Body of pancreas (tissue), 4 donors: Measurements from ENCODE around the gene TNIK. TPM values are rescaled to one million over a fixed set of nuclear protein-coding genes. Genes with fewer than 3 reads are reported as not detected.
A peak's percentile ranks its signal among the peaks of the same experiment; 100 is the strongest.

ENCODE experiments used
- ATAC-seq: fragments of 150-250 bp; one replicate; pipeline ENCODE4 v1.9.1; 2016
- DNase-seq, 4 donors: peaks; one replicate each; pipeline ENCODE4 v3.0.0-alpha.2; 2019
- H3K27ac ChIP-seq, 4 donors: fragments of 200-600 bp; sonication (generic); 1 replicate in 3 of 4; 2 replicates in 1 of 4; pipeline versions ENCODE4 v1.5.1 to v1.6.1; 2016 to 2019; ENCODE audit warnings: mild to moderate bottlenecking in 1 of 4, mixed read lengths in 1 of 4, moderate library complexity in 1 of 4
- H3K27me3 ChIP-seq, 2 donors: fragments of 200-600 bp; sonication (generic); one replicate each; pipeline ENCODE4 v1.6.0; 2016; ENCODE audit warnings: mild to moderate bottlenecking in 1 of 2
- H3K36me3 ChIP-seq, 2 donors: fragments of 200-600 bp; sonication (generic); replicated peaks in 1 of 2; 2 replicates each; pipeline ENCODE4 v1.5.1; 2016; ENCODE audit warnings: low read depth in 2 of 2; ENCODE audit not compliant: insufficient read depth in 1 of 2
- H3K4me1 ChIP-seq: fragments of 200-600 bp; sonication (generic); one replicate; pipeline ENCODE4 v1.6.0; 2016
- H3K4me3 ChIP-seq, 2 donors: fragments of 200-600 bp; sonication (generic); 1 replicate in 1 of 2; 2 replicates in 1 of 2; pipeline ENCODE4 v1.5.1; 2016 to 2019
- H3K9me3 ChIP-seq, 3 donors: fragments of 200-600 bp; sonication (generic); 1 replicate in 2 of 3; 2 replicates in 1 of 3; pipeline ENCODE4 v1.5.1; 2016
- CTCF ChIP-seq, 7 experiments: fragments of 450-650 bp in 4 of 7; fragments of 200-600 bp in 3 of 7; sonication (generic) in 3 of 7; IDR thresholded peaks; one replicate each; pipeline ENCODE4 v1.5.1; 2016 to 2019; ENCODE audit warnings: antibody characterized with exemption in 7 of 7
- POLR2A ChIP-seq, 3 donors: fragments of 450-650 bp; IDR thresholded peaks; one replicate each; pipeline ENCODE4 v1.6.1; 2016; ENCODE audit warnings: antibody characterized with exemption in 3 of 3, mild to moderate bottlenecking in 2 of 3
- WGBS, 2 donors: methylation state at CpG; one replicate each; pipeline ENCODE4 v1.1.5; 2017; 5-methylcytosine and 5-hydroxymethylcytosine counted together
- intact Hi-C: fragments of 100-400 bp; cut with DNase I; formaldehyde crosslinking; loops from one replicate; pipeline ENCODE4 v1.15.1; 2023
- total RNA-seq, 2 donors: library from RNA; depleted of rRNA; stranded (reverse); fragments of >200 nt; gene quantifications; one replicate each; pipeline ENCODE4 v1.1.0, GENCODE V29; 2016

The TNIK gene
- total RNA-seq, 2 donors from 2014 or later: 7.6 to 9.6 TPM

GRCh38 chr3:171398343-171398742 is 61.9 kb downstream of the TNIK start:
- WGBS, 2 donors: 92 to 96% methylated on average over 2 of the region's 2 CpGs
- Histone ChIP-seq H3K27me3 (no peaks in the 10 kb centered on the region), H3K4me3 (no peak overlapping the region), H3K4me1 (peaks cover 4% of the 10 kb centered on the region), H3K27ac (no peak overlapping the region), H3K9me3 (no peaks in the 10 kb centered on the region), H3K36me3 (no peaks in the 10 kb centered on the region)
- no peak for ATAC-seq
- no peak for DNase-seq
- TF ChIP-seq POLR2A (IDR thresholded peaks at IDR 0.05): no peak
- no peak for TF ChIP-seq CTCF (IDR thresholded peaks at IDR 0.05)
- intact Hi-C loops: no loop called here

- DNase-seq (no peak), ATAC-seq (no peak)
- intact Hi-C loops: no loop called here
- H3K27me3 ChIP-seq: no peaks in the 10 kb centered on the region
- no peaks in the 10 kb centered on the region for H3K9me3 ChIP-seq
- peaks cover 15% of the 10 kb centered on the region for H3K4me1 ChIP-seq
- no peak for TF ChIP-seq POLR2A (IDR thresholded peaks at IDR 0.05)
- no peak for TF ChIP-seq CTCF (IDR thresholded peaks at IDR 0.05)
- no peak overlapping the region for H3K27ac ChIP-seq
- no peak overlapping the region for H3K4me3 ChIP-seq
- 90 to 93% methylated on average over 3 of the region's 3 CpGs for WGBS, 2 donors
- no peaks in the 10 kb centered on the region for H3K36me3 ChIP-seq
These were observed 63.1 kb downstream of the TNIK start for GRCh38 chr3:171397089-171397488.

GRCh38 chr3:171396048-171396447 is 64.2 kb downstream of the TNIK start:
- H3K4me3 ChIP-seq: no peak overlapping the region
- no peaks in the 10 kb centered on the region for H3K9me3 ChIP-seq
- H3K27me3 ChIP-seq: no peaks in the 10 kb centered on the region
- H3K4me1 ChIP-seq: peaks cover 15% of the 10 kb centered on the region
- WGBS, 2 donors: 78 to 84% methylated on average over 3 of the region's 3 CpGs
- peak; percentile 43 for ATAC-seq
- no peaks in the 10 kb centered on the region for H3K36me3 ChIP-seq
- DNase-seq: no peak
- TF ChIP-seq POLR2A (IDR thresholded peaks at IDR 0.05): no peak
- no peak for TF ChIP-seq CTCF (IDR thresholded peaks at IDR 0.05)
- H3K27ac ChIP-seq: no peak overlapping the region
- intact Hi-C loops: no loop called here

GRCh38 chr3:171393032-171393744 is 67.0 kb downstream of the TNIK start:
- TF ChIP-seq CTCF (IDR thresholded peaks at IDR 0.05) (no peak), POLR2A (IDR thresholded peaks at IDR 0.05) (no peak)
- peak overlapping the region; percentile 28 to 62 (median 44) for H3K27ac ChIP-seq
- WGBS, 2 donors: 14 to 24% methylated on average over 7 of the region's 7 CpGs
- H3K4me1 ChIP-seq: peaks cover 15% of the 10 kb centered on the region
- H3K4me3 ChIP-seq: no peak overlapping the region
- peak; percentile 25 to 62 (median 53) for DNase-seq
- H3K27me3 ChIP-seq: no peaks in the 10 kb centered on the region
- ATAC-seq: peak; percentile 70
- H3K9me3 ChIP-seq: no peaks in the 10 kb centered on the region
- no peaks in the 10 kb centered on the region for H3K36me3 ChIP-seq
- intact Hi-C loops: no loop called here

GRCh38 chr3:171391432-171391831 is 68.8 kb downstream of the TNIK start:
- H3K27ac ChIP-seq: no peak overlapping the region
- no peak for DNase-seq
- H3K27me3 ChIP-seq: no peaks in the 10 kb centered on the region
- H3K4me1 ChIP-seq: peaks cover 15% of the 10 kb centered on the region
- no peaks in the 10 kb centered on the region for H3K9me3 ChIP-seq
- no peak for ATAC-seq
- no peak overlapping the region for H3K4me3 ChIP-seq
- intact Hi-C loops: no loop called here
- TF ChIP-seq POLR2A (IDR thresholded peaks at IDR 0.05) (no peak), CTCF (IDR thresholded peaks at IDR 0.05) (no peak)
- H3K36me3 ChIP-seq: no peaks in the 10 kb centered on the region
